ENCODE measurements around the gene TGFB2.

Gene TGFB2

GRCh38 chr1:218425647-218426342 is 80.7 kb downstream of the TGFB2 start:
- DNase-seq (ENCODE audit: low read depth in 2 of 2), result no peak

GRCh38 chr1:218426343-218426657 is 81.2 kb downstream of the TGFB2 start:
- DNase-seq (ENCODE audit: low read depth in 2 of 2), result no peak

GRCh38 chr1:218429301-218429700 is 84.2 kb downstream of the TGFB2 start:
- DNase-seq (ENCODE audit: low read depth in 2 of 2), result no peak

GRCh38 chr1:218430346-218430745 is 85.2 kb downstream of the TGFB2 start:
- no peak for DNase-seq (ENCODE audit: low read depth in 2 of 2)

GRCh38 chr1:218430822-218431221 is 85.7 kb downstream of the TGFB2 start:
- DNase-seq (ENCODE audit: low read depth in 2 of 2), result no peak

GRCh38 chr1:218431476-218431875 is 86.3 kb downstream of the TGFB2 start:
- DNase-seq (ENCODE audit: low read depth in 2 of 2), result no peak

- no peak for DNase-seq (ENCODE audit: low read depth in 2 of 2)
Observed at GRCh38 chr1:218433744-218434143, 88.6 kb downstream of the TGFB2 start.

- DNase-seq (ENCODE audit: low read depth in 2 of 2), result no peak
Observed at GRCh38 chr1:218435528-218435927, 90.4 kb downstream of the TGFB2 start.

GRCh38 chr1:218436346-218436745 is 91.2 kb downstream of the TGFB2 start:
- no peak for DNase-seq (ENCODE audit: low read depth in 2 of 2)

- no peak for DNase-seq (ENCODE audit: low read depth in 2 of 2)
Observed at GRCh38 chr1:218436997-218437396, 91.9 kb downstream of the TGFB2 start.

GRCh38 chr1:218439541-218440295 is 94.6 kb downstream of the TGFB2 start:
- DNase-seq (ENCODE audit: low read depth in 2 of 2), result no peak

GRCh38 chr1:218443255-218443654 is 98.1 kb downstream of the TGFB2 start:
- DNase-seq (ENCODE audit: low read depth in 2 of 2), result no peak

GRCh38 chr1:218444173-218444572 is 99.0 kb downstream of the TGFB2 start:
- no peak for DNase-seq (ENCODE audit: low read depth in 2 of 2)

- DNase-seq (ENCODE audit: low read depth in 2 of 2), result no peak
Observed at GRCh38 chr1:218444588-218444987, 99.5 kb downstream of the TGFB2 start.

GRCh38 chr1:218447010-218447689 is 102.0 kb downstream of the TGFB2 start:
- DNase-seq (ENCODE audit: low read depth in 2 of 2), result no peak

- no peak for DNase-seq (ENCODE audit: low read depth in 2 of 2)
Observed at GRCh38 chr1:218451415-218451814, 106.3 kb downstream of the TGFB2 start.

- DNase-seq (ENCODE audit: low read depth in 2 of 2), result no peak
Observed at GRCh38 chr1:218454700-218455282, 109.7 kb downstream of the TGFB2 start.

GRCh38 chr1:218456444-218456843 is 111.3 kb downstream of the TGFB2 start:
- no peak for DNase-seq (ENCODE audit: low read depth in 2 of 2)

GRCh38 chr1:218459450-218459849 is 114.3 kb downstream of the TGFB2 start:
- no peak for DNase-seq (ENCODE audit: low read depth in 2 of 2)

GRCh38 chr1:218459878-218460711 is 115.0 kb downstream of the TGFB2 start:
- DNase-seq (ENCODE audit: low read depth in 2 of 2), result no peak

- DNase-seq (ENCODE audit: low read depth in 2 of 2), result no peak
Observed at GRCh38 chr1:218461351-218461750, 116.2 kb downstream of the TGFB2 start.

GRCh38 chr1:218462116-218462515 is 117.0 kb downstream of the TGFB2 start:
- DNase-seq (ENCODE audit: low read depth in 2 of 2), result no peak

Data from stimulated activated CD4-positive, alpha-beta T cell treated with anti-CD3 and anti-CD28 coated beads, Interleukin-12 subunit alpha, Interleukin-12 subunit beta, amount 100 ng/mL, for 24 hours (primary cell).